Type B pancreatic cell (in vitro differentiated cells): ENCODE measurements around the gene ADD2. TPM values are rescaled to one million over a fixed set of nuclear protein-coding genes. Genes with fewer than 3 reads are reported as not detected.

Source experiments
- DNase-seq: peaks from one replicate; pipeline ENCODE4 v3.0.0; 2021; ENCODE audit warnings: mixed read lengths; ENCODE audit not compliant: unreplicated experiment; ENCODE audit errors: extremely low spot score
- H3K27ac Mint-ChIP-seq: 2 replicates; pipeline ENCODE4 v1.8.0; 2021; ENCODE audit warnings: mild to moderate bottlenecking, mixed read lengths
- H3K27me3 Mint-ChIP-seq: 2 replicates; pipeline ENCODE4 v1.8.0; 2021; ENCODE audit warnings: mixed read lengths
- H3K36me3 Mint-ChIP-seq: 2 replicates; pipeline ENCODE4 v1.8.0; 2021; ENCODE audit warnings: mixed read lengths
- H3K4me1 Mint-ChIP-seq: one replicate; pipeline ENCODE4 v1.8.0; 2021; ENCODE audit warnings: mixed read lengths; ENCODE audit not compliant: unreplicated experiment
- H3K4me3 Mint-ChIP-seq: 2 replicates; pipeline ENCODE4 v1.8.0; 2021; ENCODE audit warnings: mild to moderate bottlenecking, mixed read lengths
- H3K9me3 Mint-ChIP-seq: 2 replicates; pipeline ENCODE4 v1.8.0; 2021; ENCODE audit warnings: mixed read lengths
- total RNA-seq: library from RNA; stranded (reverse); gene quantifications from 2 replicates; pipeline ENCODE4 v1.2.1, GENCODE V29; 2021; ENCODE audit warnings: low replicate concordance
- TF ChIP-seq, protein P1 (sequence below): fragments of 200-600 bp; sonication (generic); conservative IDR thresholded peaks from 2 replicates; pipeline ENCODE4 v1.5.0; 2021; ENCODE audit warnings: antibody characterized with exemption, mild to moderate bottlenecking

Gene ADD2
- total RNA-seq, 1 donor from 2014 or later, result 5.0 TPM

DNA sequence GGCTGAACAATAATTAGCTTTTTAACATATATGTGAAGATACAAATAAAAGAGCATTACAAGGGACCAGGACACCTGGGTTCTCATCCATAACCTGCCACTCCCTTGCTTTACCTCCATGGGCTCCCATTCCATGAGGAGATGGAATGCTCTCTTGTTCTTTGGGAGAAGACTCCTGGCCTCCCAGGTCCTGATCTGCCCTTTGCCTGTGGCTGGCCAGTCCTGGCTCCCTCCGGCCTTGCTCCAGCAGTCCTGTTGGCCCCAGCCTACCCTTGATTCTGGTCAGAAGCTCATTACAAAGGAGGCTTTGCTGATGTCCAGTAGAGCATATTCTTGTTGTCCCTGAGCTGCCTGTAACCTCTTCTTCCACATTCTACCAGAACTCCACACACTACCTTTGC lies 60.3 kb downstream of the ADD2 start:
- H3K27ac Mint-ChIP-seq, result no peak overlapping the region
- no peaks in the 10 kb centered on the region for H3K36me3 Mint-ChIP-seq
- no peak overlapping the region for H3K4me3 Mint-ChIP-seq
- H3K9me3 Mint-ChIP-seq, result no peaks in the 10 kb centered on the region
- TF ChIP-seq, protein P1, sequence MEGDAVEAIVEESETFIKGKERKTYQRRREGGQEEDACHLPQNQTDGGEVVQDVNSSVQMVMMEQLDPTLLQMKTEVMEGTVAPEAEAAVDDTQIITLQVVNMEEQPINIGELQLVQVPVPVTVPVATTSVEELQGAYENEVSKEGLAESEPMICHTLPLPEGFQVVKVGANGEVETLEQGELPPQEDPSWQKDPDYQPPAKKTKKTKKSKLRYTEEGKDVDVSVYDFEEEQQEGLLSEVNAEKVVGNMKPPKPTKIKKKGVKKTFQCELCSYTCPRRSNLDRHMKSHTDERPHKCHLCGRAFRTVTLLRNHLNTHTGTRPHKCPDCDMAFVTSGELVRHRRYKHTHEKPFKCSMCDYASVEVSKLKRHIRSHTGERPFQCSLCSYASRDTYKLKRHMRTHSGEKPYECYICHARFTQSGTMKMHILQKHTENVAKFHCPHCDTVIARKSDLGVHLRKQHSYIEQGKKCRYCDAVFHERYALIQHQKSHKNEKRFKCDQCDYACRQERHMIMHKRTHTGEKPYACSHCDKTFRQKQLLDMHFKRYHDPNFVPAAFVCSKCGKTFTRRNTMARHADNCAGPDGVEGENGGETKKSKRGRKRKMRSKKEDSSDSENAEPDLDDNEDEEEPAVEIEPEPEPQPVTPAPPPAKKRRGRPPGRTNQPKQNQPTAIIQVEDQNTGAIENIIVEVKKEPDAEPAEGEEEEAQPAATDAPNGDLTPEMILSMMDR, result no peak
- no peaks in the 10 kb centered on the region for H3K27me3 Mint-ChIP-seq
- no peak for DNase-seq
- H3K4me1 Mint-ChIP-seq, result no peaks in the 10 kb centered on the region

DNA sequence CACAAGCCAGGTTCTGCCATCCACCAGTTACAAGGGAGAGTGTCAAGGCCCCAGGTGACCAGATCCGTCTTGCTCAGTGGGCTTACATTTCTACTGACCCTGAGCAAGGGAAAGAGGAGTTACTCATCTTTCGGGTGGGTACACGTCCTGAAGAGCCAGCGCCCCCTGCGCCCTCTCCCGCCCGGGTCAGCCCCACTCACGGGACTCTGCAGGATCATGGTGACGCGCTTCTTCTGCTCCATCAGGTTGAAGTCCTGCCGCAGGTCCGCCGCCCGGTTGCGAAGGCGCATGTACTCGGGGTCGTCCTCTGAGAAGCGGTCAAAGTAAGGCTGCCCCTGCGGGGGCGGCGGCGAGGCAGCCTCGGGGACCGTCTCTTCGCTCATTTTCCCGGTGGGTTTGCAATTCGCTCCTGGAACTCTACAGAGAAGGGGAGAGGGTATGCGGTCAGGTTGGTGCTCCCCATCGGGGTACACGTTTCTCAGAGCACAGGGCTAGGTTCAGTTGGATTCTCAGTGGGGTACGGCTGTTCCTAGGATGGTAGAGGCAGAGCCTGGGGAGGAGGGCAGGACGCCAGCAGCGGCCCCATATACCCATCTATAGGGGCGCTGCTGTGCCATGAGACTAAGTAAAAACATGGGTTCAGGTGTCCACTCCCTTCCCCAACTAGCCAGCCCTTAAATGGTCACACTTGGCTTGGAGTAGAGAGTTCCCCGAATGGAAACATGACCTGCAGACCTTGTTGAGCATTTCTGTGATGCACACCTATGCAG lies 61.8 kb downstream of the ADD2 start:
- Mint-ChIP-seq H3K9me3 (no peaks in the 10 kb centered on the region), H3K27ac (no peak overlapping the region), H3K4me1 (no peaks in the 10 kb centered on the region), H3K4me3 (no peak overlapping the region), H3K36me3 (no peaks in the 10 kb centered on the region), H3K27me3 (no peaks in the 10 kb centered on the region)
- TF ChIP-seq, protein P1, result no peak
- DNase-seq, result no peak

DNA sequence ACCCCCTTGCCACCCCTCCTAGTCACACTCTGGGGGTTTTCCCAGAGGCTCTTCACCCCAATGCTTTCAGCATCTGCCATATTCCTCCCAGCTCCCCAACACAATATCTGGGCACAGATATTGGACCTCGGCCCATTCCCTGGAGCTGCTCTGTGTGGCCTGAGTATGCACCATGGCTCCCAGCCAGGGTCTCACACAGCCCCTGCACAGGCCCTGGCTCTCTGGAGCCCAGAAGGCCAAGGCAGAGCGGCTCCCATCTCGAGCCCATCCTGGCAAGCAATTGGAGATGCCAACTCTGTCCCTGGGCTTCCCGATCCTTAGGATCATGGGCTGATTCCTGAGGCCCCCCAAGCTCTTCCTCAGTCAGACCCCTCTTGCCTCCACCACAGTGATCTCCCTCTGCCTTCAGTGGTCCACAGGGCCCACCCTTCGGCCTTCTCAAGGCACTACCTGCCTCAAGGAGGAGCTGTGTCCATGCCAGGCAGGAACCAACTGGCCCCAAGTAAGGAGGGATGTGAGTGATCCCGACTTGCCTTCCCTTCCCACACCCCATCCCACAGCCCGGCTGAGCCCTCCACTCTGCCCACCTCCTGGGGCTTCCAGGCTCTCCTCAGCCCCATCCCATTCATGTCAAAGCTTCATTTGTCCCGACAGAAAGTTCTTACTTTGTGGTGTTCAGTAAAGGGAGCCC lies 62.7 kb downstream of the ADD2 start:
- DNase-seq, result peak; percentile 50
- no peak overlapping the region for H3K4me3 Mint-ChIP-seq
- H3K9me3 Mint-ChIP-seq, result no peaks in the 10 kb centered on the region
- TF ChIP-seq, protein P1, result no peak
- no peaks in the 10 kb centered on the region for H3K27me3 Mint-ChIP-seq
- H3K4me1 Mint-ChIP-seq, result no peaks in the 10 kb centered on the region
- H3K27ac Mint-ChIP-seq, result no peak overlapping the region
- H3K36me3 Mint-ChIP-seq, result no peaks in the 10 kb centered on the region

DNA sequence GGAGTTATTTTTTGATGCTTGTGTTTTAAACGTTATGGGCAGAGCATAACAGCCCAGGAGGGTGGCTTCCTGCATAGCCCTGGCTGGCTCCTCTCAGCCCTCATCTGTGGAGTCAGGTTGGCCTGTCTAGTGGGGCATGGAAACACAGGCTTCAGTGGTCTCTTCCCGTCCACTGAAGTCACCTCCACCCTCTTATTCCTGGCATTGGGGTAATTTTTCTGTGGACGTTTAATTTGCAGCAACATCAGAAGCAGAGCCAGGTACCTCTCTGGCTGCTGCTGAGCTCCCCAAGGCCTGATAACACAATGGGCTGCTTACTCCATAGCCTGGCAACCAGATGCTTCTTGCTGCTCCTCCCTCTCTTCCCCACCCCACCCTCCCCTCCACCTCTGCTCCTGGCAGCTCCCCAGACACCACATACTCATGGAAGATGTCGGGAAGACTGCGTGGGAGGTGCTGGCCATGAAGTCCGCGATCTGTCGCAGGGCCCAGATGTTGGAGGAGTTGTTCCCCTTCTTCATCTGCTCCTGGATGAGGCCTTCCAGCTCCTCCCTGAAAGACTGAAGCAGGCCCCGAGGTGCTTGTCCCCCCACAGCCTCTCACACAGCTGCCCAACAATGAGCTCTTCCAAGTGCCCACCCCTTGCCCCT lies 64.0 kb downstream of the ADD2 start:
- Mint-ChIP-seq H3K9me3 (no peaks in the 10 kb centered on the region), H3K27me3 (peaks cover 2% of the 10 kb centered on the region)

DNA sequence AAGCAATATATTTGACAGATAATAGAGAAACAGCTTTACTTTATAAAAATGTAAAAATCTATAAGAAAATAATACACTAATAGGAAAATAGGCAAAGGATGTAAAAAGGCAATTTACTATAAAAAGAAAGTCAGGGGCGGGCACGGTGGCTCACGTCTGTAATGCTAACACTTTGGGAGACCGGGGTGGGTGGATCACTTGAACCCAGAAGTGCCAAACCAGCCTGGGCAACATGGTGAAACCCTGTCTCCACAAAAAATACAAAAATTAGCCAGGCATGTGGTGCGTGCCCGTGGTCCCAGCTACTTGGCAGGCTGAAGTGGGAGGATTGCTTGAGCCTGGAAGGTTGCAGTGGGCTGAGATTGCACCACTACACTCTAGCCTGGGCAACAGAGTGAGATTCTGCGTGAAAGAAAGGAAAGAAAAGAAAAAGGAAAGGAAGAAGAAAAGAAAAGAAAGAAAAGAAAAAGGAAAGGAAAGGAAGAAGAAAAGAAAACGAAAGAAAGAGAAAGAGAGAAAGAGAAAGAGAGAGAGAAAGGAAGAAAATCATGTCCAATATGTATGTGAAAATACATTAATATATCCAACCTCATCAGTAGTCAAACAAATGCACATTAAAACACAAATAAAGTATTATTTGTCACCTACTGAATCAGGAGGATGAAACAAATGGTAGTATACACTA lies 65.1 kb downstream of the ADD2 start:
- no peaks in the 10 kb centered on the region for H3K4me1 Mint-ChIP-seq
- no peak overlapping the region for H3K27ac Mint-ChIP-seq
- TF ChIP-seq, protein P1, result no peak

More for the DNA sequence above, 64.0 kb downstream of the ADD2 start:
- H3K4me1 Mint-ChIP-seq, result no peaks in the 10 kb centered on the region
- DNase-seq, result peak; percentile 34
- H3K36me3 Mint-ChIP-seq, result no peaks in the 10 kb centered on the region
- no peak overlapping the region for H3K4me3 Mint-ChIP-seq
- H3K27ac Mint-ChIP-seq, result no peak overlapping the region
- TF ChIP-seq, protein P1, result no peak

More for the DNA sequence above, 65.1 kb downstream of the ADD2 start:
- peak; percentile 34 for DNase-seq
- no peaks in the 10 kb centered on the region for H3K36me3 Mint-ChIP-seq
- H3K4me3 Mint-ChIP-seq, result no peak overlapping the region
- H3K27me3 Mint-ChIP-seq, result peaks cover 6% of the 10 kb centered on the region
- no peaks in the 10 kb centered on the region for H3K9me3 Mint-ChIP-seq
